ENCODE data around the gene FBLN1. TPM values are rescaled to one million over a fixed set of nuclear protein-coding genes. Genes with fewer than 3 reads are reported as not detected.

The FBLN1 gene
- total RNA-seq, 1 experiment from 2014 or later = 158 TPM

GRCh38 chr22:45543243-45543642, 40.6 kb downstream of the FBLN1 start:
- intact Hi-C loops (cut with micrococcal nuclease; ENCODE audit: unreplicated experiment) = no loop called here
- no peaks in the 10 kb centered on the region for H3K9me3 ChIP-seq (ENCODE audit: insufficient read depth, low read depth)
- ChIA-PET POLR2A (ENCODE audit: unreplicated experiment) (interaction anchor here (0.6 kb wide), 1 partner anchor 527 kb away, joined by 5 read pairs; no protein-coding TSS in a partner anchor), CTCF (no interaction called here)
- no TSS peak for BruUV-seq (replicated peaks)
- TF ChIP-seq EZH2 (IDR thresholded peaks at IDR 0.05; ENCODE audit: low read depth) (no peak), CTCF (conservative IDR thresholded peaks at IDR 0.05) (no peak)
- no peak for DNase-seq
- H3K27me3 ChIP-seq (ENCODE audit: insufficient read depth, low read depth) = no peaks in the 10 kb centered on the region
- H3K4me1 ChIP-seq (replicated peaks; ENCODE audit: insufficient read depth) = no peaks in the 10 kb centered on the region
- H3K27ac ChIP-seq = no peak overlapping the region
- peaks cover 22% of the 10 kb centered on the region; the same call in 1 of the 2 replicates for H3F3A ChIP-seq (ENCODE audit: insufficient read depth, low read depth)
- H2AFZ ChIP-seq = no peak overlapping the region
- no peaks in the 10 kb centered on the region for H3K79me2 ChIP-seq (ENCODE audit: low read depth)
- no peaks in the 10 kb centered on the region for H4K20me1 ChIP-seq (ENCODE audit: insufficient read depth)
- no peaks in the 10 kb centered on the region for H3K9me2 ChIP-seq (ENCODE audit: insufficient read depth)
- H3K4me2 ChIP-seq = no peak overlapping the region
- peaks cover 27% of the 10 kb centered on the region for H3K36me3 ChIP-seq (ENCODE audit: low read depth)
- no peak overlapping the region for H3K4me3 ChIP-seq

- Histone ChIP-seq H3K4me3 (no peak overlapping the region), H3K4me2 (no peak overlapping the region), H3K79me2 (ENCODE audit: low read depth) (no peaks in the 10 kb centered on the region), H2AFZ (no peak overlapping the region), H3F3A (ENCODE audit: insufficient read depth, low read depth) (peaks cover 34% of the 10 kb centered on the region; the same call in 1 of the 2 replicates), H3K9me2 (ENCODE audit: insufficient read depth) (no peaks in the 10 kb centered on the region), H3K4me1 (replicated peaks; ENCODE audit: insufficient read depth) (peaks cover 14% of the 10 kb centered on the region), H4K20me1 (ENCODE audit: insufficient read depth) (no peaks in the 10 kb centered on the region), H3K9me3 (ENCODE audit: insufficient read depth, low read depth) (no peaks in the 10 kb centered on the region), H3K36me3 (ENCODE audit: low read depth) (peaks cover 25% of the 10 kb centered on the region), H3K27me3 (ENCODE audit: insufficient read depth, low read depth) (no peaks in the 10 kb centered on the region), H3K27ac (no peak overlapping the region)
- POLR2A ChIA-PET (ENCODE audit: unreplicated experiment) = no interaction called here
- intact Hi-C loops (cut with micrococcal nuclease; ENCODE audit: unreplicated experiment) = no loop called here
- TF ChIP-seq CTCF (conservative IDR thresholded peaks at IDR 0.05) (no peak), EZH2 (IDR thresholded peaks at IDR 0.05; ENCODE audit: low read depth) (no peak)
- DNase-seq = peak in 1 of 2 experiments; percentile 71
- BruUV-seq (replicated peaks) = no TSS peak
- CTCF ChIA-PET = no interaction called here
These were observed 42.0 kb downstream of the FBLN1 start for GRCh38 chr22:45544588-45545170.

- Histone ChIP-seq H3K36me3 (ENCODE audit: low read depth) (peaks cover 32% of the 10 kb centered on the region), H3K9me2 (ENCODE audit: insufficient read depth) (no peaks in the 10 kb centered on the region), H3K9me3 (ENCODE audit: insufficient read depth, low read depth) (no peaks in the 10 kb centered on the region), H3K27ac (no peak overlapping the region), H3K79me2 (ENCODE audit: low read depth) (0 out of 2 replicates have a peak, but pooled peaks cover 6% of the 10 kb centered on the region), H2AFZ (no peak overlapping the region), H4K20me1 (ENCODE audit: insufficient read depth) (no peaks in the 10 kb centered on the region), H3K27me3 (ENCODE audit: insufficient read depth, low read depth) (no peaks in the 10 kb centered on the region), H3K4me3 (no peak overlapping the region), H3K4me2 (no peak overlapping the region), H3K4me1 (replicated peaks; ENCODE audit: insufficient read depth) (peaks cover 32% of the 10 kb centered on the region), H3F3A (ENCODE audit: insufficient read depth, low read depth) (peaks cover 46% of the 10 kb centered on the region)
- ChIA-PET CTCF (no interaction called here), POLR2A (ENCODE audit: unreplicated experiment) (no interaction called here)
- TF ChIP-seq CTCF (conservative IDR thresholded peaks at IDR 0.05) (no peak), EZH2 (IDR thresholded peaks at IDR 0.05; ENCODE audit: low read depth) (no peak)
- BruUV-seq (replicated peaks) = no TSS peak
- peak in 1 of 2 experiments; percentile 23 for DNase-seq
- intact Hi-C loops (cut with micrococcal nuclease; ENCODE audit: unreplicated experiment) = no loop called here
These were observed 43.8 kb downstream of the FBLN1 start for GRCh38 chr22:45546333-45547015.

Data from PC-9 (cell line).